Thymus (tissue), 11 donors: ENCODE measurements around the gene SGCD. TPM values are rescaled to one million over a fixed set of nuclear protein-coding genes. Genes with fewer than 3 reads are reported as not detected.

Experiments used
- DNase-seq, 9 donors: peaks; one replicate each; pipeline ENCODE4 v3.0.0-alpha.2; 2013; ENCODE audit warnings: low spot score in 9 of 9, low read depth in 6 of 9, missing footprints in 1 of 9
- H3K27ac ChIP-seq, 2 donors: one replicate each; pipeline ENCODE4 v1.5.1; 2013; ENCODE audit warnings: control low read depth in 1 of 2, low read depth in 1 of 2, low read length in 1 of 2, mild to moderate bottlenecking in 1 of 2, moderate library complexity in 1 of 2
- H3K27me3 ChIP-seq, 2 donors: one replicate each; pipeline ENCODE4 v1.5.1; 2013; ENCODE audit warnings: low read length in 1 of 2; ENCODE audit not compliant: control insufficient read depth in 2 of 2, insufficient read depth in 1 of 2
- H3K36me3 ChIP-seq, 2 donors: one replicate each; pipeline ENCODE4 v1.5.1; 2013; ENCODE audit warnings: low read length in 1 of 2, mild to moderate bottlenecking in 1 of 2, moderate library complexity in 1 of 2; ENCODE audit not compliant: control insufficient read depth in 2 of 2, insufficient read depth in 2 of 2
- H3K4me1 ChIP-seq, 2 donors: one replicate each; pipeline ENCODE4 v1.5.1; 2013; ENCODE audit warnings: low read length in 2 of 2; ENCODE audit not compliant: control insufficient read depth in 2 of 2, insufficient read depth in 2 of 2
- H3K4me3 ChIP-seq, 2 donors: one replicate each; pipeline ENCODE4 v1.5.1; 2013; ENCODE audit warnings: low read length in 2 of 2, control low read depth in 1 of 2, mild to moderate bottlenecking in 1 of 2
- H3K9me3 ChIP-seq, 2 donors: one replicate each; pipeline ENCODE4 v1.5.1; 2013; ENCODE audit warnings: low read length in 1 of 2, mild to moderate bottlenecking in 1 of 2; ENCODE audit not compliant: control insufficient read depth in 2 of 2, insufficient read depth in 1 of 2
- WGBS: extraction: QIAGEN DNeasy Blood & Tissue Kit; methylation state at CpG from one replicate; pipeline ENCODE4 v1.1.7; 2013; 5-methylcytosine and 5-hydroxymethylcytosine counted together
- polyA plus RNA-seq: library from polyadenylated mRNA; stranded (reverse); fragments of 200-250 nt; gene quantifications from one replicate; pipeline ENCODE4 v1.2.3, GENCODE V29; 2013
- total RNA-seq: library from RNA; stranded (reverse); fragments of 120-200 nt; gene quantifications from one replicate; pipeline ENCODE4 v1.2.4, GENCODE V29; 2013
- donor health status: healthy.

The SGCD gene
- total and polyA plus RNA-seq, 2 donors, result 0.46 to 1.6 TPM

DNA sequence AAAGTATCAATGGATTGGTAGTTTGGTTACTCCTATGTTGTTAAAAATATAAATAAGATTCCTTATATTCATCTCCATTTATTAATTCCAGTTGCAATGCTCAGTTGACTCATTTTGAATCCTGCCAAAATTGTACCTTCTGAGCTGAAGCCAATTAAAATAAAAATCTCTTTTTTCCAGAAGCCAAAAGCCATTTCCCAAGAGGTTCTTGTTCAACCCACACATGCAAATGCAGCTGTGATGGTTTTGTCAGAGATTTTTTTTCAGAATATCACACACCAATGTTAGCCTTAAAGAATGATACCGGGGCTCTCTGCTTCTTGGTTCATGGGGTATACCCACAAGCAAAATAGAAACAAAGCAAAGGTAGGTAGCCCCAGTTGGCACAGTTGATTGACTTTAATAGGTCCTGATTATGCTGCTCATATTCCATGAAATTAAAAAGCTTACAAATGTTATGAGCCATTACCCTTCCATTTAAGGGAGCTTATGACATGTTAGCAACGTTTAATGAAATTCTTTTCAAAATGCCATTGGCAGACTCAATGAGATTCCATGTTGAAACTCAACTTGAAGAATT lies 208.0 kb downstream of the SGCD start:
- WGBS, result 93% methylated on average over 2 of the region's 2 CpGs
- H3K36me3 ChIP-seq, result no peaks in the 10 kb centered on the region
- no peak overlapping the region for H3K4me3 ChIP-seq
- no peaks in the 10 kb centered on the region for H3K27me3 ChIP-seq
- H3K9me3 ChIP-seq, result no peaks in the 10 kb centered on the region
- no peaks in the 10 kb centered on the region for H3K4me1 ChIP-seq
- H3K27ac ChIP-seq, result no peak overlapping the region
- DNase-seq, result no peak

GRCh38 chr5:156540491-156540890 lies 213.5 kb downstream of the SGCD start:
- no peak for DNase-seq
- no peaks in the 10 kb centered on the region for H3K9me3 ChIP-seq
- H3K4me3 ChIP-seq, result no peak overlapping the region
- H3K4me1 ChIP-seq, result no peaks in the 10 kb centered on the region
- no peak overlapping the region for H3K27ac ChIP-seq
- no peaks in the 10 kb centered on the region for H3K36me3 ChIP-seq
- H3K27me3 ChIP-seq, result no peaks in the 10 kb centered on the region
- 85% methylated on average over 3 of the region's 3 CpGs for WGBS

DNA sequence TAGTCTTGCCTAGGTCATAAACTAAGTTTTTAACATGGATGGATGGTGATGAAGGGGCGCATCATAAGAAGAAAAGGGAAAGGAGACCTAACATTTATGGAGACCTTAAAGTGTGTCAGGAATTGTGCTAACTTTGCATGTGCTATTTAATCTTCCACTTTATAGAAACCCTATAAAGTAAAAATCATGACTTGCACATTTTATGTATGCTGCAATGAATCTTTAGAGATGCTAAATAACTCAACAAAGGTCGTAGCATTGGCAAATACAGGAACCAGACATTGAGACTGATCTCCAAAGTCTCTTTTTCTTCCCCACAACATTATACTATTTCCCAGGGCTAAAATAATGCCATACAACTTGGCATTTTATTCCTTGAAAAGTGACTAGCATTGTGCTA lies 214.6 kb downstream of the SGCD start:
- Histone ChIP-seq H3K27ac (no peak overlapping the region), H3K27me3 (no peaks in the 10 kb centered on the region), H3K36me3 (no peaks in the 10 kb centered on the region), H3K4me3 (no peak overlapping the region), H3K9me3 (no peaks in the 10 kb centered on the region), H3K4me1 (no peaks in the 10 kb centered on the region)
- no peak for DNase-seq
- WGBS, result 89% methylated on average over 2 of the region's 2 CpGs

DNA sequence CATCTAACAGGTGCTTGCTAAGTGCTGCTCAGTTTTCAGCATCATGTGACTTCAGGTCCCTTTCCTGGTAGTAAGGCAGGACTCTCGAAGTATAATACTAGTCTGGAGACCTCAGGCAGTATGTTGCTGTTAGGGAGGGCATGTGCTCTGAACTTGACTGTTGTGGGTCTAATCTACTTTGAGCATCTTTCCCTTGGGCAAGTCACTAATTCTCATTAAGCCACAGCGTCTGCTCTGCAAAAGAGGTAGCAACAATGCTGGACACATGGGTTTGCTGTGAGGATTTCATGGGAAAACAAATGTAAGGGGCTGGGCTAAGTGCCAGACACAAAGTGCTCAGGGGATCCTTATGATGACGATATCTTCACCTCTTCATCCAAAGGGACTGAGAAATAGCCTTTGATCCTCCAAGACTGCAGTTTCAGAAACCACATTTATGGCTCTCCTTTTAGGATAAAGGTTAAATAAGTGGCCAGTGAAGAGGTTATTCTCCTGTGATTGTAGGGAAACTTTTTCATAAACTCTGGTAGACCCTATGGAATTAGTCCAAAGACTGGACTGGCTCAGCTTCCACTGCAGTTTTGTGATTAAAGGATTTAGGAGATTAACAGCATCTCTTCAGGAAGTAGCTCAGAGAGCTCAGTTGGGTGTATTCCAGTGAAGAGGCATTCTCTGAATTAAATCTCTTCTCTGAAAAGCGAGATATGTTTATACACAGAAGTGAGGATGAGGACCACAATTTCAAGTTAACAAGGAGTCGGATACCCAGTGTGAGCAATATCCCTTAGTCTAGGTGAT lies 216.6 kb downstream of the SGCD start:
- Histone ChIP-seq H3K27me3 (no peaks in the 10 kb centered on the region), H3K27ac (no peak overlapping the region), H3K4me1 (no peaks in the 10 kb centered on the region), H3K36me3 (no peaks in the 10 kb centered on the region), H3K9me3 (no peaks in the 10 kb centered on the region), H3K4me3 (no peak overlapping the region)
- WGBS, result 84% methylated on average over 5 of the region's 5 CpGs
- no peak for DNase-seq

DNA sequence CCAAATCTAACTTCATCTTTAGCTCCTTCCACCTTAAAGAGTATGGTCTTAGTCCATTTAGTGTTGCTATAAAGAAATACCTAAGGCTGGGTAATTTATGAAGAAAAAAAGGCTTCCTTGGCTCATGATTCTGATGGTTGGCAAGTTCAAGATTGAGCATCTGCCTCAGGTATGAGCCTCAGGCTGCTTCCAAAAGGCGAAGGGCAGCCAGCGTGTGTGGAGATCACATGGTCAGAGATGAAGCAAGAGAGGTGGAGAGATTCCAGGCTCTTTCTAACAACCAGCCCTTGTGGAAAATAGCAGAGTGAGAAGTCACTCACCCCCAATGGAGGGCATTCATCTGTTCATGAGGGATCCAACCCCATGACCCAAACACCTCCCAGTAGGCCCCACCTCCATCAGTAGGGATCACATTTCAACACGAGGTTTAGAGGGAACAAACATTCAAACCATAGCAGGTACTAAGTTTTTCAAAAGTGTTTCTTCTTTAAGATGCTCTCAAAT lies 225.9 kb downstream of the SGCD start:
- no peak overlapping the region for H3K4me3 ChIP-seq
- WGBS, result 92% methylated on average over 3 of the region's 3 CpGs
- H3K9me3 ChIP-seq, result no peaks in the 10 kb centered on the region
- no peak for DNase-seq
- no peaks in the 10 kb centered on the region for H3K4me1 ChIP-seq
- H3K36me3 ChIP-seq, result no peaks in the 10 kb centered on the region
- no peak overlapping the region for H3K27ac ChIP-seq
- no peaks in the 10 kb centered on the region for H3K27me3 ChIP-seq

- H3K4me3 ChIP-seq, result no peak overlapping the region
- no peaks in the 10 kb centered on the region for H3K4me1 ChIP-seq
- WGBS, result 96% methylated on average over 1 of the region's 1 CpG
- no peaks in the 10 kb centered on the region for H3K27me3 ChIP-seq
- no peak overlapping the region for H3K27ac ChIP-seq
- no peaks in the 10 kb centered on the region for H3K36me3 ChIP-seq
- no peak for DNase-seq
- H3K9me3 ChIP-seq, result no peaks in the 10 kb centered on the region
Measured at GRCh38 chr5:156556666-156557406, 229.9 kb downstream of the SGCD start.

- Histone ChIP-seq H3K27ac (no peak overlapping the region), H3K4me3 (no peak overlapping the region), H3K4me1 (no peaks in the 10 kb centered on the region), H3K27me3 (no peaks in the 10 kb centered on the region), H3K36me3 (no peaks in the 10 kb centered on the region), H3K9me3 (no peaks in the 10 kb centered on the region)
- 85% methylated on average over 2 of the region's 2 CpGs for WGBS
- DNase-seq, result no peak
Measured at GRCh38 chr5:156560002-156560401, 233.0 kb downstream of the SGCD start.

- 97% methylated on average over 1 of the region's 1 CpG for WGBS
- H3K9me3 ChIP-seq, result no peaks in the 10 kb centered on the region
- no peaks in the 10 kb centered on the region for H3K27me3 ChIP-seq
- H3K4me1 ChIP-seq, result no peaks in the 10 kb centered on the region
- DNase-seq, result no peak
- no peaks in the 10 kb centered on the region for H3K36me3 ChIP-seq
- H3K4me3 ChIP-seq, result no peak overlapping the region
- H3K27ac ChIP-seq, result no peak overlapping the region
Measured at GRCh38 chr5:156561651-156562050, 234.7 kb downstream of the SGCD start.

- Histone ChIP-seq H3K4me3 (no peak overlapping the region), H3K4me1 (no peaks in the 10 kb centered on the region), H3K27ac (no peak overlapping the region), H3K9me3 (no peaks in the 10 kb centered on the region), H3K36me3 (no peaks in the 10 kb centered on the region), H3K27me3 (no peaks in the 10 kb centered on the region)
- no peak for DNase-seq
Measured at GRCh38 chr5:156570615-156571014, 243.7 kb downstream of the SGCD start.
